Measurements from ENCODE around the gene NWD2.

The NWD2 gene

GRCh38 chr4:37463033-37463856 is 218.7 kb downstream of the NWD2 start:
- POLR2A ChIA-PET: no interaction called here
- TF ChIP-seq CTCF (IDR thresholded peaks at IDR 0.05; ENCODE audit: insufficient read depth, low read length, missing control alignments): no peak
- DNase-seq (ENCODE audit: low read depth, low spot score): no peak
- H3K4me3 ChIP-seq (ENCODE audit: low read depth, low read length): no peak overlapping the region
- CTCF ChIA-PET: no interaction called here

- POLR2A ChIA-PET: no interaction called here
- CTCF ChIA-PET: interaction anchor here (0.8 kb wide), 1 partner anchor 45 kb away, joined by 3 read pairs; no protein-coding TSS in a partner anchor
- no peak overlapping the region for H3K4me3 ChIP-seq (ENCODE audit: low read depth, low read length)
- DNase-seq (ENCODE audit: low read depth, low spot score): no peak
- no peak for TF ChIP-seq CTCF (IDR thresholded peaks at IDR 0.05; ENCODE audit: insufficient read depth, low read length, missing control alignments)
These were observed 220.0 kb downstream of the NWD2 start for GRCh38 chr4:37464373-37465128.

- TF ChIP-seq CTCF (IDR thresholded peaks at IDR 0.05; ENCODE audit: insufficient read depth, low read length, missing control alignments): no peak
- ChIA-PET POLR2A (no interaction called here), CTCF (interaction anchor here (0.8 kb wide), 1 partner anchor 46 kb away, joined by 3 read pairs; no protein-coding TSS in a partner anchor)
- no peak for DNase-seq (ENCODE audit: low read depth, low spot score)
- H3K4me3 ChIP-seq (ENCODE audit: low read depth, low read length): no peak overlapping the region
These were observed 220.8 kb downstream of the NWD2 start for GRCh38 chr4:37465296-37465695.

GRCh38 chr4:37465845-37466244 is 221.3 kb downstream of the NWD2 start:
- H3K4me3 ChIP-seq (ENCODE audit: low read depth, low read length): no peak overlapping the region
- DNase-seq (ENCODE audit: low read depth, low spot score): no peak
- ChIA-PET CTCF (no interaction called here), POLR2A (no interaction called here)
- no peak for TF ChIP-seq CTCF (IDR thresholded peaks at IDR 0.05; ENCODE audit: insufficient read depth, low read length, missing control alignments)

- TF ChIP-seq CTCF (IDR thresholded peaks at IDR 0.05; ENCODE audit: insufficient read depth, low read length, missing control alignments): no peak
- ChIA-PET POLR2A (no interaction called here), CTCF (no interaction called here)
- no peak for DNase-seq (ENCODE audit: low read depth, low spot score)
- H3K4me3 ChIP-seq (ENCODE audit: low read depth, low read length): no peak overlapping the region
These were observed 222.7 kb downstream of the NWD2 start for GRCh38 chr4:37467223-37467622.

GRCh38 chr4:37467824-37468223 is 223.3 kb downstream of the NWD2 start:
- no peak for DNase-seq (ENCODE audit: low read depth, low spot score)
- TF ChIP-seq CTCF (IDR thresholded peaks at IDR 0.05; ENCODE audit: insufficient read depth, low read length, missing control alignments): no peak
- ChIA-PET CTCF (no interaction called here), POLR2A (no interaction called here)
- no peak overlapping the region for H3K4me3 ChIP-seq (ENCODE audit: low read depth, low read length)

Data from AG04449 (cell line).